ENCODE data around the gene SHROOM4.

SHROOM4 gene

DNA sequence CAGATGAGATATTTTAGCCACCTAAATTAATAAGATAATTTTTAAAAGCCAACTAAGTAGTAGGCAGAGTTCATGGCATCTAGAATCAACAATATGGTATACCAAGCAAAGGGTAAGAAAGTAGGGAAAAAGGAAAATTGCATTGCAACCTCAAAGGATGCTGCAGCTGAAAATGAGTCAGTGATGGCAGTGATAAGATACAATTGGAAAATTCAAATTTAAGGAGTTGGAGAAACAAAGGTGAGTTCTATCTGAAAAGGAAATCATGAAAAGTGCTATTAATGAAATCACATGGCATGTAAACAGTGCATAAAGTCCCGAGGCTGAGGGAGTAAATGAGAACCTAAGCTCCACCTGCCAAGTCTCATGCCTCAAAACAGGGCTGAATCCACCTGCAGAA lies 33.9 kb downstream of the SHROOM4 start:
- no peak for DNase-seq

- no peak for DNase-seq
These were observed 34.3 kb downstream of the SHROOM4 start for GRCh38 chrX:50779694-50780093.

GRCh38 chrX:50778272-50778671 lies 35.7 kb downstream of the SHROOM4 start:
- no peak for DNase-seq

- DNase-seq: no peak
These were observed 37.7 kb downstream of the SHROOM4 start for GRCh38 chrX:50776248-50776647.

DNA sequence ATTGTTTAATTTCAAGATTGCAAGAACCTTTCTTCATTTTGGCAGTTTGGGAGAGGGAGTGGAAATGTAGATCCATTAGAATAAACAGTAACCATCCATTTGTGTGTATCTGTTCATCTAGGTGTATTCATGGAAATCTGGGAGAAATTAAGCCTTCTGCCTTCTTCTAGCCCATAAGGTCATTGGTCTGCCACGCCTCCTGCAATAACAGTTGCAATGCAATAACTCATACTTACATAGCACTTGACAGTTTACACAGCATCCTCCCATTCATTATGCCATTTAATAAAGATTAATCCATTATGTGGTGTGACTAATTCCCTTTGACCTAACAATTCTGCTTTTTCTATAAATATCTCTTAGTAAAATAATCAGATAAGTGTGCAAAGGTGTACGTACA lies 42.6 kb downstream of the SHROOM4 start:
- DNase-seq: no peak

DNA sequence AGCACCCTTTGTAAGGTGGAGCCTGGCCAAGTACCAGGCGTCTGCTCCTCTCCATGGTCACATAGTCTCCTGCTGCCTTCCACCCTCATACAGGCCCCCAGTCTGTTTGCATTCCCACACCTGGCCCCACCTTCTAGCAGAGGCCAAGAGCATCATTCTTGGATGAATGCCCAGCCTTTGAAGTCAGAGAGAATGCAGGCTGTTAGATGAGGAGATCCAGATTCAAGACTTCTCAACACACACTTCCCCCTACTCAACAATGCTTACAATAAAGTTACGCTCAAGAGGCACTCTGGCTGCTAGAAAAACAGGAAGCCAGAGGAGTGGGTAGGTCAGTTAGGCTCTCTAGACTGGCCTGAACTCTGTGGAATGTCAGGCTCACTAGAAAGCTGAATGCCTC lies 43.3 kb downstream of the SHROOM4 start:
- DNase-seq: no peak

DNA sequence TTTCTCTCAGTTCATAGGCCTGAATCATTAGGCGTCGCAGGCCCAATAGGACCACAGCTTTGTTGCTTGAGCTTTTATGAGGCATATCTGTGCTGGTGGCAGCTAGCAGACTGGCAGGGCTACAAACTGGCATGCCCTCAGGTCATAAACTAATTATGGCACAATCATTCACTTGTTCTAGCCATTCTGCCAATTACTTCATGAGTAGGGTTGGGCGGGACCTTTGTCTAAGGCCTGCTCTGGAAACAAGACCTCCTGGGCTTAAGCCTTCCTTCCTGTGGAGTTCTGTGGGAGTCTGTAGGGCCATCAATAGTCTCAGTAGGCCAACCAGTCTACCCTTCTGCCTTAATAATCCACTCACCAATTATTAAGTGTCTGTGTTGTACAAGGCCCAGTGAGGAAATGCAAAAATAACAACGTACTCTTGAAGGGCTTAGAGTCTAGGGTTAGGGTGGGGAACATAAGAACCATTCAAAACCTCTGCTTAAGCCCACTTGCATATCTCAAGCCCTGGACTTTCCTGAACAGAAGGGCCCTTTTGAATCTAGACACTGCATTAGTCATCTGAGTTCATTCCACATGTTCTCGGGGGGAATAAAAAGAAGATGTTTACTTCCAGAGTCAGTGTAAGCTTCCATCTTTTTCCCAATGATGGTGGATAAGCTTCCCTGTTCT lies 44.5 kb downstream of the SHROOM4 start:
- DNase-seq: no peak

DNA sequence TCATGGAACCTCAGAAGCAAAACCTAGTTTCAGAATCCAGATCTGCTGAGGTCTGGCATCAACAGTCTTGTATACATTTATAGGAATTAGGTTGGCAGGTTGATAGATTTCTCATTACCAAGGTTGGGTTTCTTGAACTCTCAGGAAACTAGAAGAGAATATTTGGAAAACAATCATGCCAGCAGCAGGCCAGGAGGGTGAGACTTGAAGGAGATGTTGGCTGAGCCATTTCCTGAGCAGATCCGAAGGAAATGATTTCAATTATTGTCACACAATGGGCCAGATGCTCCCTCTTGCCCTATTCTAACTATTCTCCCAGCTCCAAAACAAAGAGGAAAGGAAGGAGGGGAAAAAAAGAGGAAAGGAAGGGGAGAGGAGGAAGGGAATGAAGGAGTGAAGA lies 45.2 kb downstream of the SHROOM4 start:
- DNase-seq: no peak

GRCh38 chrX:50765986-50766385 lies 48.0 kb downstream of the SHROOM4 start:
- no peak for DNase-seq

DNA sequence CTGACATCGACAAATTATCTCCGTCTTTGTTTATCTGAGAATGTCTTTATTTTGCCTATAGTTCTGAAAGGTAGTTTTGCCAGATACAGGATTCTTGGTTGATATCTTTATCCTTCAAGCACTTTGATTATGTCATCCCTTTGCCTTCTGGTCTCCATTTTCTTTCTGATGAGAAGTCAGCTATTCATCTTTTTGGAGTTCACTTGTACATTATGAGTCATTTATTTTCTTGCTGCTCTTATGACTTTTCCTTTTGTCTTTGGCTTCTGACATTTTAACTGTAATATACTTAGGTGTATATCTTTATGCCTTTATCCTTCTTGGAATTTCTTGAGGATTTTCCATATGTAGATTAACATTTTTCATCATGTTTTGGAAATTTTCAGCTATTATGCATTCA lies 51.4 kb downstream of the SHROOM4 start:
- no peak for DNase-seq

DNA sequence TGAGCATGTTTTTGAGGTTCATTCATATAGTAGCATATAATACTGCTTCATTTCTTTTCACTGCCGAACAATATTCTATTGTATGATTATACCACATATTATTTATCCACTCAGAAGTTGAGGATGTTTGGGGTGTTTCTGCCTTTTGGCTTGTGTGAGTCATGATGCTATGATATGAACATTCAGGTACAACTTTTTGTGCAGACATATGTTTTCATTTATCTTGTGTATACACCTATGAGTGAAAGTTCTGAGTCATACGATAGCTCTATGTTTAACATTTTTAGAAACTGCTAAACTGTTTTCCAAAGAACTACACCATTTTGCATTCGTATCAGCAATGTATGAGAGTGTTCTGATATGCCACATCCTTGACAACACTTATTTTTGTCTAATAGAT lies 57.7 kb downstream of the SHROOM4 start:
- no peak for DNase-seq

DNA sequence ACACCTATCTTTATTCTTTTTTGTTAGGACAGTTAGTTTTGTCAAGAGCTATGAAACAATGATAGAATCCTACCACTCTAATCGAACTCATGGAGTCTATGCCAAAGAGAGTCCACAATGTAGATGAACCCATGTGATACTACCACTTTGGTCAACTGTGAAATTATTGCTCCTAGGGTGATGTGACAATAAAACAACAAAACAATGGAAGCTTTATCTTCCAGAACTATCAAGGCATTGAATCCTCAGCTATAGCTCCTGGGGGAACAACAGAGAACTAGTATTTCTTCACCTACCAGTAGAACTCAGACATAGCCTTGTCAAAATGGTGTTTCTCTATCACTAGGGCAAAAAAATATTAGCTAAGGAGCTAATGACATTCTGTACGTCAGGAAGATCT lies 62.9 kb downstream of the SHROOM4 start:
- DNase-seq: no peak

DNA sequence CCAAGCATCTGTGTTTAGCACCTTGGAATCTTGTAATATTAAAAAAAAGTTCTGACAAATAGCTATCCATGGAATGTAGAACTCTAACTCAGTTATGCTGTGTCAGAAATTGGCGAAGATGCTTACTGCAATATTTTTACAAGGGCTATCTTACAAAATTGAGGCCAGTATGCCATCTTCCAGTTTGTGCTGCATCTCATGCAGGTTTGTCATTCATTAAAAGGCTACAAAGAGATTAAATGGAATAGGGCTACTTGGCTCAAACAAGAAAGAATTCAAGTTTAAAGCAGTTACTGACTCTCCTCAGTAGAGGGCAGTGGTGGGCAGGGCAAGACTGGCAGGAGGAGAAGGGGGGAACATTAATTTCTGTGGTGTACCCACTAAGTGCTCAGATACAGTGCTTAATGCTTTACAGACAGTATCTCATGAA lies 66.5 kb downstream of the SHROOM4 start:
- no peak for DNase-seq

GRCh38 chrX:50736656-50737055 lies 77.3 kb downstream of the SHROOM4 start:
- DNase-seq: no peak

GRCh38 chrX:50726296-50726695 lies 87.7 kb downstream of the SHROOM4 start:
- DNase-seq: no peak

DNA sequence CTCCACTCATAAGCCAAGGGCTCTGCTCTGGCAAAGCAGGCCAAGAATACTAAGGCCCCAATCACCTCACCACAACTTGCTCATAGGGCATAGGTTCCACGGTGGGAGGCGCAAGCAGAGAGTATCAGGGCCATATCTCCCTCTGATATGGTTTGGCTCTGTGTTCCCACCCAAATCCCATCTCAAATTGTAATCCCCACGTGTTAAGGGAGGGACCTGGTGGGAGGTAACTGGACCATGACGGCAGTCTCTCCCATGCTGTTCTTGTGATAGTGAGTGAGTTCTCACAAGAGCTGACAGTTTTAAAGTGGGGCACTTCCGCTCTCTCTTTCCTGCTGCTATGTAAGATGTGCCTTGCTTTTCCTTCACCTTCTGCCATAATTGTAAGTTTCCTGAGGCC lies 88.7 kb downstream of the SHROOM4 start:
- DNase-seq: no peak

- DNase-seq: no peak
These were observed 91.0 kb downstream of the SHROOM4 start for GRCh38 chrX:50723006-50723405.

GRCh38 chrX:50721764-50722521 lies 92.1 kb downstream of the SHROOM4 start:
- no peak for DNase-seq

DNA sequence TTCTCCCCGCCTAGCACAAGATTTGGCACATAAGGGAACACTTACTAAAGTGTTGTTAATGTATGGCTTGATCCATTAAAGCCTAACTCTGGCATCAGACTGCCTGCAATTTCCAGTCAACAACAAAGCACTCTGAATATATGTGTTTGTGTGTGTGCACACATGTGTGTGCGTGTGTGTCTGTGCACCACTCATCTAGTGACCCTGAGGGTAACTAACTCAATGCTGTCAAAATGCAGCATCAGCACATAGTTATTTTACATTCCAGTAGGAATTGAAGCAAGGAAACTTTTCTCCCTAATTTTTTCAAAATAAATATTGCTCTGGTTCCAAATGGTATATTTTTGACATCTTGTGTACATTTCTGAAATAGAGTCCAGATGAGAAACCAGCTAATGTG lies 94.4 kb downstream of the SHROOM4 start:
- no peak for DNase-seq

DNA sequence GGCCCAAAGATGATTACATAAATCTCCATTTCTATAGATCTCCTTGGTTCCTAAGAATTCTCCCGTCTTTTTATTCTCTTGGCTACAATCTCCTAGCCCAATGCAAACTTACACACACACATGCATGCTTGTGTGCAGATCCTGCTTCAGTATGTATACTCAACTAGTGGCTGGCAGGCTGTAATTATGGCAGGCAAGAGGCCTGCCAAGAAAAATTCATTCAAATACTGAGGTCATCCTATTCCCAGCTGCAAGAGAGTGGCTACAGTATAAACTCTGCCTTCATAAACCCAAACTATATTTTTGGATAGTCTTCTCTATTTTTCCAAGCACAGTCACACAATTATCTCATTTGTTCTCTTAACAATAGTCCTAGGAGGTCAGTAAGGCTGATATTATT lies 95.2 kb downstream of the SHROOM4 start:
- no peak for DNase-seq

DNA sequence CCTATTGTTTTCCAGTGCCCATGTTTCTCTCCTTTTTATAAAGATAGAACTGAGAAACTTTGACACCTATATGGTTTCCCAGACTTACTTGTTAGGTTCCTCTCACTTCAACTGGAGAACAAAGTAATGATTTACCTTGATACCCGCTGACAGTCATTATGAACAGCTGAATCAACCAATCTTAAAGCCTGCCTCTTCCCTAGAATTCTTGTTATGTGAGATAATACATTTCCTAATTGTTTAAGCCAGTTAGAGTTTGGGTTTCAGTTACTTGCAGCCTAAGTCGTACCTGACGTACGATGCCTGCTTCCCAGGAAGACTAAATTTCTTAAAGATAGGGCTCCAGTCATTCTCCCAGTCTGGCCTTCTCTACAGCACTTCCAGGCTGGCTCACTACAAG lies 97.3 kb downstream of the SHROOM4 start:
- DNase-seq: no peak

- DNase-seq: no peak
These were observed 101.2 kb downstream of the SHROOM4 start for GRCh38 chrX:50712777-50713176.

DNA sequence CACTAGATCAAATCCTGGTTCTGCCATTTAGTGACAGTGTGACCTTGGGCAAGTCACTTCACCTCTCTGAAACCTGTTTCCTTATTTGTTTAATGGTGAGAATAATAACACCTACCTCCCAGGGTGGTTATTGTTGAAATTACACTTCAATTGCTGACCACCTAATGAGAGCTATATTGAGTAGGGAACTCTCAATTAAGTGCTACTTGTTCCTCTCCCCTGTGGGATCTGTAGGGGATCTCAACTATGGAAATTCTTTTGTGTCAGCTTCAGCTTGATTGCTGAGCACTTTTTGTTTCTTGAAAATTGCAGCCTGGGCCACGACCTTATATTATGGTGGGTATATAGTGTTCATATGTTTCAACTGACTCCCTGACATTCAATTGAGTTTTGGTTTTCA lies 102.1 kb downstream of the SHROOM4 start:
- DNase-seq: no peak

GRCh38 chrX:50707955-50708699 lies 105.9 kb downstream of the SHROOM4 start:
- DNase-seq: no peak
